HCT116 (cell line): ENCODE data around the gene CCDC92.

Experiments used
- CTCF ChIP-seq, 3 experiments: fragments of 200-600 bp in 1 of 3; sonication (generic) in 1 of 3; IDR thresholded peaks in 2 of 3; conservative IDR thresholded peaks in 1 of 3; 2 replicates each; pipeline ENCODE4 v1.5.1; 2012 to 2017; ENCODE audit warnings: low read depth in 2 of 3, low read length in 2 of 3, antibody characterized with exemption in 1 of 3, borderline replicate concordance in 1 of 3, control low read depth in 1 of 3, mild to moderate bottlenecking in 1 of 3, mixed read lengths in 1 of 3, mixed run types in 1 of 3, moderate library complexity in 1 of 3; ENCODE audit not compliant: insufficient read depth in 1 of 3
- EGR1 ChIP-seq: IDR thresholded peaks from 2 replicates; pipeline ENCODE4 v1.6.1; 2012; ENCODE audit warnings: low read depth
- EZH2 ChIP-seq: fragments of 200-600 bp; sonication (generic); IDR thresholded peaks from 2 replicates; pipeline ENCODE4 v1.6.1; 2017; ENCODE audit warnings: antibody characterized with exemption, mixed run types
- POLR2A ChIP-seq: IDR thresholded peaks from 2 replicates; pipeline ENCODE4 v1.7.0; 2011; ENCODE audit warnings: borderline replicate concordance; ENCODE audit not compliant: insufficient read depth, insufficient read length; ENCODE audit errors: extremely low read depth
- POLR2AphosphoS5 ChIP-seq: IDR thresholded peaks from 2 replicates; pipeline ENCODE4 v1.6.1; 2011; ENCODE audit warnings: mild to moderate bottlenecking, low read depth, low read length, moderate library complexity
- RAD21 ChIP-seq: IDR thresholded peaks from 2 replicates; pipeline ENCODE4 v1.6.1; 2012; ENCODE audit warnings: low read depth, mild to moderate bottlenecking
- ZBTB33 ChIP-seq: IDR thresholded peaks from 2 replicates; pipeline ENCODE4 v1.6.1; 2011; ENCODE audit warnings: mild to moderate bottlenecking, low read length, moderate library complexity; ENCODE audit not compliant: insufficient replicate concordance; ENCODE audit errors: extremely low read depth
- ZFX ChIP-seq: fragments of 450-650 bp; IDR thresholded peaks from 2 replicates; pipeline ENCODE4 v1.6.1; 2017

- TF ChIP-seq CTCF (IDR thresholded peaks at IDR 0.05 in 2 of 3, conservative IDR thresholded peaks at IDR 0.05 in 1 of 3; ENCODE audit: borderline replicate concordance in 1 of 3, insufficient read depth in 1 of 3, low read depth in 2 of 3, low read length in 2 of 3), result no peak
- no peak for TF ChIP-seq ZBTB33
- no peak for TF ChIP-seq EGR1
- no peak for TF ChIP-seq POLR2AphosphoS5
- TF ChIP-seq POLR2A, result no peak
- TF ChIP-seq ZFX, result no peak
- no peak for TF ChIP-seq RAD21
- TF ChIP-seq EZH2, result no peak
Observed at GRCh38 chr12:123940627-123940966, 32.0 kb downstream of the CCDC92 start.
